Stimulated activated CD8-positive, alpha-beta memory T cell treated with anti-CD3 and anti-CD28 coated beads, Interleukin-4, amount 100 ng/mL, for 48 hours (primary cell): ENCODE results near the gene BRPF3.

ENCODE experiments used
- DNase-seq: peaks from one replicate; pipeline ENCODE4 v3.0.0-alpha.2; 2020

BRPF3 gene

GRCh38 chr6:36196113-36196879 is at the start of gene BRPF3:
TSS of gene BRPF3 (plus strand) at chr6:36196744. CDS start at chr6:36200323, 3,579 bp downstream.
- DNase-seq = peak; percentile 79

DNA sequence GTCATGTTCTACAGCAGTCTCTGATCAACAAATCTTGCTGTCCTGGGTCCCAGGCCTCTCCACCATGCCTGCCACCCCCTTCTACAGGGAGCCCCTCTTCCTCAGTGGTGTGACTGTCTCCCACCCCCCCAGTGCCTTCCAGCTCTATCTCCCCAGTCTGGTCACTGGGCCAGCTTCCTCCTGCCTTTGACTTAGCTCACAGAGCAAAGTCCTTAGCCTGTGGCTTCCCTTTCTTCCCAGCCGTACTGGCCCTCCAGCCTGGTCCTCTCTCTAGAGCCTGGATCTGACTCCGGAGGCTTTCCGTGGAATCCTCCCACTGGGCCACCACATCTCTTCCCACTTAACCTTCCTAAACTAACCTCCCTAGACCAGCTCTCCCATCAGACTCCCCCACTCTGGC is 49.2 kb upstream of the BRPF3 start:
- no peak for DNase-seq

DNA sequence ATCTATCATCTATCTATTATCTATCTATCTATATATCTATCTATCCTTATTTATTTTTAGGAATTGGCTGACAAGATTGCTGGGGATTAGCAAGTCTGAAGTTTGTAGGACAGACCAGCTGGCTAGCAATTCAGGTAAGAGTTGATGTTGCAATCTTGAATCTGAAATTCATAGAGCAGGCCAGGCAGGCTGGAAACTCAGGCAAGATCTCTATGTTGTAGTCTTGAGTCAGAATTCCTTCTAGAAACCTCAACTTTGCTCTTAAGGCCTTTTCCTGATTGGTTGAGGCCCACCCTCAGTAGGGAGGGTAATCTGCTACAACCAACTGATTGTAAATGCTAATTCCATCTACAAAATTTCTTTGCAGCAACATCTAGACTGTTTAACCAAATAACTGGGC is 47.1 kb upstream of the BRPF3 start:
- DNase-seq = no peak

GRCh38 chr6:36150283-36150682 is 46.3 kb upstream of the BRPF3 start:
- DNase-seq = no peak

DNA sequence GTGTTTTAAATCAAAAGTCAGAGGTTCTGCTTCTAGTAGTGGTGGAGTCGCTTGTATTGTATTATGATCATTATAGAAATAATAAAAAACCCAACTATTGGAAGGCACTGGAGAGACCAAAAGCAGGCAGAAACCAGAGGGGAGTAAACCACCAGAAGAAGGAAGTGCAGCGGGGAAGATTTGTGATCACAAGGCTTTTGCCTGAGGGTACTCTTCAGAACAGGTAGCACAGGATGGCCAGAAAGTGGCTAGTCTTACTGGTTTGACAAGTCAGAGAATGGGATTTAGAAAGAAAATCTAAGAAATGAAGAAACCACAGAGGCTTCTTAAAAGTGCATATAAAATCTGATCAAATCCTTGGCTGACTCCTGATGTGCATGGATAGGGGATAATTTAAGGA is 42.3 kb upstream of the BRPF3 start:
- no peak for DNase-seq

DNA sequence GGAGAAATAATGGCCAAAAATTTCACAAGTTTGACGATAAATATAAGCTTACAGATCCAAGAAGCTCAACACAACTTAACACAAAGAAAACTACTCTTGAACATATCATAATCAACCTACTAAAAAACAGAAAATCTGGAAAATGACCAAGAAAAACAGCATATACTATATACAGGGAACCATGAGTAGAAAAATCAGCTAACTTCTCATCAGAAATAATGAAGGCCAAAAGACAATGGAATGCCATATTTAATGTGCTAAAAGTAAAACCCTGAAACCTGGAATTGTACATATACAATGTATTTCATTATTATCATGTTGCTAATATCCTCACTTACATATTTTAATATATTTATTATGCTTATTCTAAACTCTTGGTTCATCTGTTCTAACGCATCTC is 40.9 kb upstream of the BRPF3 start:
- no peak for DNase-seq

DNA sequence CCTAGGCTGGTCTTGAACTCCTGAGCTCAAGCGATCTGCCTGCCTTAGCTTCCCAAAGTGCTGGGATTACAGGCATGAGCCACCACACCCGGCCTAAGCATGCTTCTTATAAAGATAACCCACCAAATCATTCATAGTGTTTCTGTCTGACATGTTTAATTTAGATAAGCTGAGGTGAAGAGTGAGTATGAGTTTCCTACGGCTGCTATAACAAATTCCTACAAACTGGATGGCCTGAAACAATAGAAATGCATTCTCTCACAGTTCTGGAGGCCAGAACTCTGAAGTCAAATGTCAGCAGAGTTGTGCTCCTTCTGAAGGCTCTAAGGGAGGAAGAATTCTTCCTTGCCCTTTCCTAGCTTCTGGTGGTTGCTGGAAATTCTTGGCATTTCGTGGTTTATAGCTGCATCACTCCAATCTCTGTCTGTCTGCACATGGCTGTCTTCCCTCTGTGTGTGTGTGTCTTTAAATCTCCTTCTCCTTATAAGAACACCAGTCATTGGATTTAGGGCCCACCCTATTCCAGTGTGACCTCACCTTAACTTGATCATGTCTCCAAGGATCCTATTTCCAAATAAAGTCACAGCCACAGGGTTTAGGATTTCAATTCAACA is 36.3 kb upstream of the BRPF3 start:
- DNase-seq = no peak

DNA sequence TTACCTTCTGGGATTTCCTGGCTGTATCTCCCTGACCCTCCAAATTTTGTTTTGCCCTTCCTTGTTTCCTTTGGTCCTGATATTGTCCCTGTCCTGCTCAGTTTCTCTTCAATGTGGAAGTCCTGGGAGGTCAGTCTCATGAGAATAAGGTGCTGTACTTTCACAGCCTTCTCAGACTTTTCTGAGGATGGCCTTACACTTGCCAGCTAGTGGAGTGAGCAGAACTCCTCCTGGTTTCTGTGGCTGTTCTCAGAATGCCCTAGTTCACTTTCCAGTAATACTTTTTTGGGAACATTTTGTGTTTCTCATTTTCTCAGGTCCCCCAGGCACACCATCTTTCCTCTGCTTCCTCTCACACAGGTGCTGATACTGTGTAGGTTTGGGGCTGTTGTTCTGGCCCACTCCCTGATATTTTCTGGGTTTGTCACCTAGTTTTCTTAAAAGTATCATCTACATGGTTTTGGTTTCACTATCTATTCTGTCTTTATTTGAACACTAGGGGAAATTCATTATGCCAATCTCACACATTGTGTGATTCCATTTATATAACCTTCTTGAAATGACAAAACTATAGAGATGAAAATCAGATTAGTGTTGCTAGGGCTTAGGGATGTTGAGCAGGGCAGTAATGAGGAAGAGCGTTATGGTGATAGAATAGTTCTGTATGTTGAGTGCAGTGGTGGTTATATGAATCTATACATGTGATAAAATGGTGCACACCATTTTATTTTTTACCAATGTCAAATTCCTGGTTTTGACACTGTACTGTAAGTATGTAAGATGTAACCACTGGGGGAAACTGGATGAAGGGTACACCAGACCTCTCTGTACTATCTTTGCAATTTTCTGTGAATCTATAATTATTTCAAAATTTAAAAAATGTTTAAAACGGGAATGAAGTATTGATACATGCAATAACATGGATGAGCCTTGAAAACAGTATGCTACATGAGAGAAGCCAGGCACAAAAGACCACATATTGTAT is 27.2 kb upstream of the BRPF3 start:
- no peak for DNase-seq

DNA sequence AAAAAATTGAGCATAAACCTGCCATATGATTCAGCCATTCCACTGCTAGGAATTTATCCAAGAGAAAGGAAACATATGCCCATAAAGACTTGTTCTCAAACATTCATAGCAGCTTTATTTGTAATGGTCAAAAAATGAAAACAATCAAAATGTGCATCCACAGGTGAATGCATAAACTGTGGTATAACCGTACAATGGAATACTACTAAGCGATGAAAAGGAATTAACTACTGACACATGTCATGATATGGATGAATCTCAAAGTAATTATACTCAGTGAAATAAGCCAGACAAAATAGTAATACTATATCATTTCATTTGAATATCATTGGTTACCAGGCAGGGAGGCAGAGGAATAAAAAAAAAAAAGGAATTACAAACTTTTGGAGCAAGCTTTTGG is 25.8 kb upstream of the BRPF3 start:
- no peak for DNase-seq

DNA sequence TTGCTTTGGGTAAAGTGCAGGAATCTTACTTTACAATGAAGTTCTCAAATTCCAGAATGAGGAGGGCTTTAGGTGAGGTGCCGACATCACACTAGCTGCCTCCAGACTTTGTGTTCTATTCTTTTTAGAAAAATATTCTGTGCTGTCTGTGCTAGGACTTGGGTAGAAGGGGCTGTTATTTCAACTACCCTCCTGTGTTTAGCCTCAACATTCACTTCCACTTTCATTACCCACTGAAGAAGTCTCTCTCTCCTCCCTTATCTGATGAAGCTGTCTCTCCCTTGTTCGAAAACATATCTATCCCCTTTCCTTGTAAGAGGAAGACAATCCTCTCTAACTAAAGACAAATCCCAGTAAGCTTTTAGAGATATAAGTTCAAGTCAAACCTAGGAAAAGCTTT is 25.0 kb upstream of the BRPF3 start:
- no peak for DNase-seq

DNA sequence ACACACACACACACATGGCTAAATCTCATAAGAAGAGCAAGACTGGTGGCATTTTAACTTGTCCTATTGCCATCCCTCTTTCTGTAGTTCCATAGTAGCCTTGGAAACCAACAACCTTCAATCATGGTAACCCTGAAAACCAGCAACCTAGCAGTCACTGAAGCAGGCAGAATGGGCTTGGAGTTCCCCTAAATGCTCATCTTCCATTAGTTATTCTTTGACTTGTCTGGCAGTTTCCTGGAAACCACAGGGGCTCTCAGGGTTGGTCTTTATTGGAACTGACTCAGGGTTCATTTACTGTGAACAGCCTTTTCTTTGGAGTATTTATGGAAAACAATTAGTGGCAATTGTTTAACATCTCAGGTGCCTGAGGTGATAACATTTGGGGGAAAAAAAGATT is 19.4 kb upstream of the BRPF3 start:
- DNase-seq = no peak

GRCh38 chr6:36178544-36178943 is 18.0 kb upstream of the BRPF3 start:
- no peak for DNase-seq

- no peak for DNase-seq
Measured at GRCh38 chr6:36180126-36180525, 16.4 kb upstream of the BRPF3 start.

GRCh38 chr6:36184311-36184710 is 12.2 kb upstream of the BRPF3 start:
- DNase-seq = no peak

DNA sequence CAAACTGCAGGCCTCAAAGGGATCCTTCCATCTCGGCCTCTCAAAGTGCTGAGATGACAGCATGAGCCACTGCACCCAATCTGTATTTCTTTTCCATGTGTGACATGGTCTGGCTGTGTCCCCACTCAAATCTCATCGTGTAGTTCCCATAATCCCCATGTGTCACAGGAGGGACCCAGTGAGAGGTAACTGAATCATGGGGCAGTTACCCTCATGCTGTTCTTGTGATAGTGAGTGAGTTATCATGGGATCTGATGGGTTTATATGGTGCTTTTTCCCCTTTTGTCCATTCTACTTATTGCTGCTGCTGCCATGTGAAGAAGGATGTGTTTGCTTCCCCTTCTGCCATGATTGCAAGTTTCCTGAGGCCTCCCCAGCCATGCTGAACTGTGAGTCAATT is 10.3 kb upstream of the BRPF3 start:
- DNase-seq = no peak

DNA sequence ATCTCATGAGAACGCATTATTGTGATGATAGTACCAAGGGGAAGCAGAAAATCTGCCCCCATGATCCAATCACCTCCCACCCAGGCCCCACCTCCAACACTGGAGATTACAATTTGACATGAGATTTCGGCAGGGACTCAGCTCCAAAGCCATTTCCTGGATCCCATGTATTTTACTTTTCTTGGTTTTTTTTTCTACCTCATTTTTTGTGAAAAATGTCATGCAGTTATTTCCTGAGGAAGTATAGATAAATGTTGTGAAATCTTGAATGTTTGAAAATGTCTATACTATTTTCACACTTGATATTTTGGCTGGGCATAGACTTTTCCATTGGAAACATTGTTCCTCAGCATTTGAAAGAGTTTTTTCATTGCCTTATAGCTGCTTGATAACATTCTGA is 9.1 kb upstream of the BRPF3 start:
- no peak for DNase-seq

GRCh38 chr6:36195471-36196112 is 952 bp upstream of the BRPF3 start:
- no peak for DNase-seq

DNA sequence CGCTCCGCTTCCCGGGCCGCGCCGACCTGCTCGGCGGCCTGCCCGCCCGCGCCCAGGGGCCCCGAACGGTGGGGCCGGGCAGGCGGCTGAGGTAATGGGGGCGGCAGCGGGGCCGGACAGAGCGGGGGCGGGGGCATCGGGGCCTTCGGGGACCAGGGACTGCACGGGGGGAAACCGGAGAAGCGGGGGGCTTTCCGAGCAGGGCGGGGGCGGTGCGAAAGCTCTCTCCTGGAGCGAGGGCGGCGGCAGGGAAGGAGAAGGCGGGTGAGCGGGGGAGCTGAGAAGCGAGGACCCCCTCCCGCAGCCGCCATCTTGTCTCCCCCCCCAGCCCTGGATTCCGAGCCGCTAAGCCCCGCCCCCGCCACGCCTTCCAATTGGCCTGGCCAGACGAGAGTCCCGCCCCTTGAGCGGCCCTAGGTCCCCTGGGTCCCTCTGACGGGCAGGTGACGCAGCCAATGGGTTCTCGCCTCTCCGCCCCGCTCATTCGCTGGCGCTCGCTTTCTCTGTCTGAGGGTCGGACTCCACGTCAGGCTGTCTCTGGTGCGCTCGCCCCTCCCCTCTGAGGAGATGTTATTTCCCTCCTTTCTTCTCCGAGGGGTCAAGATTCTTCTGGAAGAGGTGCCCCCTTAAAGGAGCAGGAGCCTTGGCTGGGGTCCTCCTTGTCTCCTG is 470 bp downstream of the BRPF3 start:
- peak; percentile 100 for DNase-seq

- DNase-seq = no peak
Measured at GRCh38 chr6:36197739-36198221, 1.2 kb downstream of the BRPF3 start.

GRCh38 chr6:36198986-36199385 is 2.4 kb downstream of the BRPF3 start:
- no peak for DNase-seq

DNA sequence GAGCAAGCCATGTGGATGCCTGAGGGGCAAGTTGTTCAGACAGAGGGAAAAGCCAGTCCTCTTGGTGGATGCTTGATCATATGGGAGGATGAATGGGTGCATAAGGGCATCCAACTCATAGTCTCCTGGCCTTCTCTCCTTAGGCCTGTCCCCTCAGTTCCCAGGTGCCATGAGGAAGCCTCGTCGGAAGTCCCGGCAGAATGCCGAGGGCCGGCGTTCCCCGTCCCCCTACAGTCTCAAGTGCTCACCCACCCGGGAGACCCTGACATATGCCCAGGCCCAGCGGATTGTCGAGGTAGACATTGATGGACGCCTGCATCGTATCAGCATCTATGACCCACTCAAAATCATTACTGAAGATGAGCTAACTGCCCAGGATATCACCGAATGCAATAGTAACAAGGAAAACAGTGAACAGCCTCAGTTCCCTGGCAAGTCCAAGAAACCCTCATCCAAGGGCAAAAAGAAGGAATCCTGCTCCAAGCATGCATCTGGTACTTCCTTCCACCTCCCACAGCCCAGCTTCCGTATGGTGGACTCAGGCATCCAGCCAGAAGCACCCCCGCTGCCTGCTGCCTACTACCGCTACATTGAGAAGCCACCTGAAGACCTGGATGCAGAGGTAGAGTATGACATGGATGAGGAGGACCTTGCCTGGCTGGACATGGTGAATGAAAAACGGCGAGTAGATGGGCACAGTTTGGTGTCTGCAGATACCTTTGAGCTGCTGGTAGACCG is 3.8 kb downstream of the BRPF3 start:
- no peak for DNase-seq
